Activated T-helper 9 cell treated with anti-CD3 and anti-CD28 coated beads, Interleukin-2, amount 50 U/mL, for 16 hours (primary cell): ENCODE measurements around the gene C3orf18.

Experiments
- DNase-seq: peaks from one replicate; pipeline ENCODE4 v3.0.0-alpha.2; 2020; ENCODE audit warnings: low read depth

C3orf18 gene

GRCh38 chr3:50551054-50551659, 16.4 kb downstream of the C3orf18 start:
- no peak for DNase-seq

- DNase-seq, result peak; percentile 39
These were observed 17.3 kb downstream of the C3orf18 start for GRCh38 chr3:50550079-50550736.

- no peak for DNase-seq
These were observed 18.3 kb downstream of the C3orf18 start for GRCh38 chr3:50549226-50549625.

- no peak for DNase-seq
These were observed 21.8 kb downstream of the C3orf18 start for GRCh38 chr3:50545781-50546180.

GRCh38 chr3:50542177-50543034, 25.1 kb downstream of the C3orf18 start:
- peak; percentile 40 for DNase-seq

GRCh38 chr3:50539356-50540286, 27.9 kb downstream of the C3orf18 start:
- DNase-seq, result no peak

GRCh38 chr3:50537421-50538129, 30.0 kb downstream of the C3orf18 start:
- no peak for DNase-seq

- DNase-seq, result no peak
These were observed 30.9 kb downstream of the C3orf18 start for GRCh38 chr3:50536471-50537180.

- no peak for DNase-seq
These were observed 32.7 kb downstream of the C3orf18 start for GRCh38 chr3:50534681-50535330.

GRCh38 chr3:50533807-50534461, 33.6 kb downstream of the C3orf18 start:
- no peak for DNase-seq

GRCh38 chr3:50533316-50533715, 34.2 kb downstream of the C3orf18 start:
- DNase-seq, result no peak

- DNase-seq, result no peak
These were observed 35.4 kb downstream of the C3orf18 start for GRCh38 chr3:50532062-50532705.

GRCh38 chr3:50531201-50531600, 36.3 kb downstream of the C3orf18 start:
- DNase-seq, result no peak

- DNase-seq, result no peak
These were observed 37.3 kb downstream of the C3orf18 start for GRCh38 chr3:50530001-50530970.

- peak; percentile 14 for DNase-seq
These were observed 41.6 kb downstream of the C3orf18 start for GRCh38 chr3:50525987-50526386.

GRCh38 chr3:50525191-50525910, 42.2 kb downstream of the C3orf18 start:
- no peak for DNase-seq

- DNase-seq, result no peak
These were observed 42.8 kb downstream of the C3orf18 start for GRCh38 chr3:50524746-50525145.
